HCT116 (cell line): ENCODE results near the gene RHBDF2. TPM values are rescaled to one million over a fixed set of nuclear protein-coding genes. Genes with fewer than 3 reads are reported as not detected.

Source experiments
- ATAC-seq: fragments of 200-7000 bp; cut with Tn5 transposase; 2 replicates; pipeline ENCODE4 v1.9.1; 2020; ENCODE audit warnings: mild to moderate bottlenecking, moderate library complexity
- BruUV-seq: library from RNA; stranded (reverse); fragments of 400-500 nt; replicated peaks from 2 replicates; lab custom pipeline; 2021; lab: Mats Ljungman, UMichigan
- CTCF ChIA-PET: fragments of 300-600 bp; sonication (Branson Sonifier 250); formaldehyde crosslinking; loops from one replicate; lab custom pipeline; 2021; ENCODE audit warnings: antibody characterized with exemption; lab: Charles Lee
- POLR2A ChIA-PET: fragments of 300-600, 350-600 bp; sonication (Branson Sonifier 250); formaldehyde crosslinking; loops from one replicate; lab custom pipeline; 2021; ENCODE audit warnings: antibody characterized with exemption; lab: Charles Lee
- RAD21 ChIA-PET, 2 experiments: fragments of 300-600 bp; sonication (Branson Sonifier 250); formaldehyde crosslinking; loops; one replicate each; lab custom pipeline; 2023; ENCODE audit warnings: low total read pairs in 2 of 2; ENCODE audit not compliant: uncharacterized antibody in 2 of 2, unreplicated experiment in 2 of 2, low non-redundant PET in 1 of 2; lab: Charles Lee
- DNase-seq: peaks from one replicate; pipeline ENCODE4 v3.0.0-alpha.2; 2010; ENCODE audit warnings: low read depth, low spot score
- H2AFZ ChIP-seq: fragments of 200-600 bp; shearing (Covaris generic), sonication (generic); 2 replicates; pipeline ENCODE4 v1.6.1; 2017; ENCODE audit warnings: low read depth, mixed run types, mixed read lengths, antibody characterized with exemption, low read length; ENCODE audit not compliant: poor library complexity, severe bottlenecking
- H3K27ac ChIP-seq: 2 replicates; pipeline ENCODE4 v1.5.1; 2012; ENCODE audit warnings: low read depth, low read length
- H3K27me3 ChIP-seq: fragments of 200-600 bp; sonication (generic); 2 replicates; pipeline ENCODE4 v1.6.1; 2016; ENCODE audit warnings: mixed run types, low read length, mixed read lengths; ENCODE audit not compliant: insufficient read depth
- H3K36me3 ChIP-seq, 2 experiments: fragments of 200-500 bp in 1 of 2; fragments of 200-600 bp in 1 of 2; sonication (Bioruptor generic) in 1 of 2; sonication (generic) in 1 of 2; 2 replicates each; pipeline versions ENCODE4 v1.5.1 to v1.6.1; 2014 to 2016; ENCODE audit warnings: low read length in 2 of 2, inconsistent platforms in 1 of 2, mixed read lengths in 1 of 2, mixed run types in 1 of 2; ENCODE audit not compliant: insufficient read depth in 2 of 2, control insufficient read depth in 1 of 2
- H3K4me1 ChIP-seq, 2 experiments: fragments of 200-600 bp in 1 of 2; sonication (generic) in 1 of 2; 2 replicates each; pipeline versions ENCODE4 v1.5.1 to v1.6.1; 2012 to 2017; ENCODE audit warnings: low read length in 2 of 2, inconsistent platforms in 1 of 2, mild to moderate bottlenecking in 1 of 2, mixed read lengths in 1 of 2, mixed run types in 1 of 2, moderate library complexity in 1 of 2; ENCODE audit not compliant: insufficient read depth in 2 of 2, control insufficient read depth in 1 of 2
- H3K4me2 ChIP-seq: fragments of 200-600 bp; sonication (generic); 2 replicates; pipeline ENCODE4 v1.6.1; 2017; ENCODE audit warnings: mixed run types, low read length, mixed read lengths
- H3K4me3 ChIP-seq, 2 experiments: fragments of 200-600 bp in 1 of 2; sonication (generic) in 1 of 2; replicated peaks in 1 of 2; 2 replicates each; pipeline ENCODE4 v1.5.1; 2011 to 2016; ENCODE audit warnings: low read length in 2 of 2, control low read depth in 1 of 2, low read depth in 1 of 2, mild to moderate bottlenecking in 1 of 2, mixed read lengths in 1 of 2, mixed run types in 1 of 2
- H3K79me2 ChIP-seq: fragments of 200-600 bp; sonication (generic); 2 replicates; pipeline ENCODE4 v1.6.1; 2017; ENCODE audit warnings: mild to moderate bottlenecking, mixed run types, low read length, moderate library complexity, mixed read lengths; ENCODE audit not compliant: insufficient read depth
- H3K9ac ChIP-seq: fragments of 200-600 bp; sonication (generic); 2 replicates; pipeline ENCODE4 v1.6.1; 2016; ENCODE audit warnings: low read length, mixed read lengths
- H3K9me2 ChIP-seq: fragments of 200-600 bp; sonication (generic), shearing (Covaris generic); 2 replicates; pipeline ENCODE4 v1.6.1; 2017; ENCODE audit warnings: mixed run types, mild to moderate bottlenecking, moderate library complexity; ENCODE audit not compliant: insufficient read depth
- H3K9me3 ChIP-seq, 2 experiments: fragments of 200-500 bp in 1 of 2; fragments of 200-600 bp in 1 of 2; sonication (Bioruptor generic) in 1 of 2; sonication (generic) in 1 of 2; 2 replicates each; pipeline ENCODE4 v1.6.1; 2014 to 2017; ENCODE audit warnings: low read length in 2 of 2, mixed read lengths in 2 of 2, inconsistent platforms in 1 of 2, low read depth in 1 of 2, mild to moderate bottlenecking in 1 of 2, mixed run types in 1 of 2, moderate library complexity in 1 of 2; ENCODE audit not compliant: control insufficient read depth in 1 of 2, insufficient read depth in 1 of 2
- H4K20me1 ChIP-seq: fragments of 200-600 bp; sonication (generic), shearing (Covaris generic); 2 replicates; pipeline ENCODE4 v1.6.1; 2017; ENCODE audit warnings: mixed run types, mild to moderate bottlenecking, moderate library complexity; ENCODE audit not compliant: insufficient read depth
- EZH2phosphoT487 ChIP-seq: fragments of 200-600 bp; IDR thresholded peaks from 2 replicates; pipeline ENCODE4 v1.6.1; 2018; ENCODE audit warnings: antibody characterized with exemption, borderline replicate concordance
- RAD21 ChIP-seq: IDR thresholded peaks from 2 replicates; pipeline ENCODE4 v1.6.1; 2012; ENCODE audit warnings: low read depth, mild to moderate bottlenecking
- REST ChIP-seq: IDR thresholded peaks from 2 replicates; pipeline ENCODE4 v1.6.1; 2012; ENCODE audit warnings: low read depth
- SRF ChIP-seq: IDR thresholded peaks from 2 replicates; pipeline ENCODE4 v1.6.1; 2012; ENCODE audit warnings: low read depth
- YY1 ChIP-seq: IDR thresholded peaks from 2 replicates; pipeline ENCODE4 v1.6.1; 2011; ENCODE audit warnings: low read length, low read depth, moderate library complexity, mild to moderate bottlenecking; ENCODE audit not compliant: insufficient replicate concordance; ENCODE audit errors: extremely low read depth
- ZBTB33 ChIP-seq: IDR thresholded peaks from 2 replicates; pipeline ENCODE4 v1.6.1; 2011; ENCODE audit warnings: mild to moderate bottlenecking, low read length, moderate library complexity; ENCODE audit not compliant: insufficient replicate concordance; ENCODE audit errors: extremely low read depth
- intact Hi-C: fragments of 100-400 bp; cut with micrococcal nuclease; formaldehyde crosslinking; loops from 2 replicates; pipeline ENCODE4 v1.10.0; 2022
- total RNA-seq: library from RNA; stranded (reverse); gene quantifications from one replicate; pipeline ENCODE4 v1.2.1, GENCODE V29; 2021; ENCODE audit not compliant: unreplicated experiment

Gene RHBDF2
- total RNA-seq, 1 experiment from 2014 or later = 61.1 TPM

GRCh38 chr17:76497699-76497978 lies 3.6 kb downstream of the RHBDF2 start:
- no peak overlapping the region for H3K27ac ChIP-seq
- POLR2A ChIA-PET = no interaction called here
- RAD21 ChIA-PET = no interaction called here

More at GRCh38 chr17:76497699-76497978, 3.6 kb downstream of the RHBDF2 start:
- Histone ChIP-seq H3K9me2 (no peaks in the 10 kb centered on the region), H3K79me2 (peaks cover 56% of the 10 kb centered on the region), H4K20me1 (peaks cover 5% of the 10 kb centered on the region; the same call in 1 of the 2 replicates), H3K4me1 (peaks cover 32 to 48% of the 10 kb centered on the region in 2 experiments), H3K9me3 (no peaks in the 10 kb centered on the region), H3K9ac (no peak overlapping the region), H3K4me2 (no peak overlapping the region), H3K36me3 (no peaks in the 10 kb centered on the region; a peak in 1 of 4 replicates), H3K4me3 (no peak overlapping the region), H3K27me3 (no peaks in the 10 kb centered on the region), H2AFZ (no peak overlapping the region)
- no TSS peak for BruUV-seq
- no peak for ATAC-seq
- intact Hi-C loops = no loop called here
- CTCF ChIA-PET = no interaction called here
- TF ChIP-seq YY1 (no peak), EZH2phosphoT487 (no peak), ZBTB33 (no peak), REST (no peak), SRF (no peak), RAD21 (no peak)
- no peak for DNase-seq
